Stimulated activated CD8-positive, alpha-beta memory T cell treated with anti-CD3 and anti-CD28 coated beads, Interleukin-12 subunit alpha, Interleukin-12 subunit beta, amount 100 ng/mL, for 24 hours (primary cell): ENCODE data around the gene RBFOX1.

Experiments
- DNase-seq: peaks from one replicate; pipeline ENCODE4 v3.0.0-alpha.2; 2020; ENCODE audit errors: extremely low read depth

The RBFOX1 gene

DNA sequence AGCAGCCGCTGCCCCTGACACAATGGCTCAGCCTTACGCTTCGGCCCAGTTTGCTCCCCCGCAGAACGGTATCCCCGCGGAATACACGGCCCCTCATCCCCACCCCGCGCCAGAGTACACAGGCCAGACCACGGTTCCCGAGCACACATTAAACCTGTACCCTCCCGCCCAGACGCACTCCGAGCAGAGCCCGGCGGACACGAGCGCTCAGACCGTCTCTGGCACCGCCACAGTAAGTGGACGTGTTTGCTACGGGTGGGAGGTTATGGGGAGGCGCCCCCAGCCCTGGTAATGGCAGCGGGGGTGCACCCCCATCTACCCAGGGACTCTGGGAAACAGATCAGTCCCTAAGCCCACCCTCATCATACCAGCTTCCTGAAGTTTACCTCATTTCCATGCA lies 185.5 kb downstream of the RBFOX1 start:
- DNase-seq, result no peak

DNA sequence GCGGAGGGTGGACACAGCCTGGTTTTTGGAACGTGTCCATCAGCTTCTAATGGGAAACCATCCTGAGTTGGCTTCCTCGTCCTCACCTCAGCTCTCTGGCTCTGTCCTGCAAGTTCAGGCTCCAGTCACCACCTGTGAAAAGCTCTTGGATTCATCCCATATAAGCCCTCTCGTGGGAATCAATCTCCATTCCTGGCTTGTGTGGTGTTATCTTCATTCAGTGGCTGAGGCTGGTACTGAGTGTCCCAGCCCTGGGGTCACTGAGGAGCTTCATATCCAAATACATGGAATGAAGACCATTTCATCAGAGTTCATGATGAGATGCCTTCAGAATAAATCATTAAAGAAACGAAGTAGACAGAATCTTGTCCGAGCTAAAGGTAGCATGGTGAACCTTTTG lies 189.2 kb downstream of the RBFOX1 start:
- DNase-seq, result no peak

DNA sequence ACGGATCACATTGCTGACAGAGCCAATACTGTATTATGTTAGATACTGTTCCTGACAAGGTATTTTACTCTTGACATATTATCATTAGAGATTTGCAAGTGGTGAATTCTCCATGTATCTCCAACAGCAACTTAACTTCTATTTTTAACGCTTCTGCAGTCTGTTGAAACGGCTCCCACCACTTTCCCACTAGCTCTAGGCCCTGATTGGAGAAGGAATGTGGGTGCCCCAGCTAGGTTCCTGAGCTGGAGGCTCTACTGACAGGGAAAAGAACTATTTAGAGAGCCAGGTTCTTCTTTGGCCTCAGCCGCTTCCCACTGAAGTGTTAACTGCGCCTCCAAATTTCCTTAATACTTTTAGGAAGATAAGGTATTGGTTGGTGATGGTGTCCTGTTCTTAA lies 191.8 kb downstream of the RBFOX1 start:
- no peak for DNase-seq

DNA sequence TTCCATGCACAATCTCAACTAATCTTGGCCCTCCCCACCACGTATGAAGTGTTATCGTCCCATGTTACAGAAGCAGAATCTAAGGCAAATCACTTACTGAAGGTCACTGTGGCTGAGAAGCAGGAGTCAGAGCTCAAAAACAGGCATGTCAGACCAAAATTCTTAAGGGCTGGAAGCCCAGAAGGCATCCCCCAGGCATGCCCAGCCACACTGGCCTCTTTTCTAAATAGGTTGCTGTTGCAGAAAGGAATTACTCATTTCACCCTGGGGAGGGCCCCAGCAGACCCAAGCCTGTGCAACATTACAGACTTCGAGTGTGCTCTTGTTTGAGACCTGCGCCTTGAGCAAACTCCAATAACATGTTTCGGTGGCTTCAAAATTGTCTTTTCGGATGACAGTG lies 194.1 kb downstream of the RBFOX1 start:
- DNase-seq, result no peak

DNA sequence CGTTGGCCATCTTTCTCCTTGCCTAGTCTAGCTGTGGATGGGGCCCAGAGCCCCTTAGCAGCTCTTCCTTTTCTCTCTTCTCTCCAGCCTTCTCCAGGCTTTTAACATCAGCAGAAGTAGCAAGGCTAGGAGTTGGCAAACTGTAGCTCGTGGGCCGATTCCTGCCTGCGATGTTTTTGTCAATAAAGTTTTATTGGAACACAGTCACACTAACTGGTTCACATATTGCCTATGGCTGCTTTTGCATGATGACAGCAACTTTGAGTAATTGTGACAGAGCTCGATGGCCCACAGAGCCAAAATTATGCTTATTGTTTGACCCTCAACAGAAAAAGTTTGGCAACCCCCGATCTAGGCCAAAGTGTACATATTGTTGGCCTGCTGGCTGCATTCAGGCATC lies 199.9 kb downstream of the RBFOX1 start:
- DNase-seq, result no peak

DNA sequence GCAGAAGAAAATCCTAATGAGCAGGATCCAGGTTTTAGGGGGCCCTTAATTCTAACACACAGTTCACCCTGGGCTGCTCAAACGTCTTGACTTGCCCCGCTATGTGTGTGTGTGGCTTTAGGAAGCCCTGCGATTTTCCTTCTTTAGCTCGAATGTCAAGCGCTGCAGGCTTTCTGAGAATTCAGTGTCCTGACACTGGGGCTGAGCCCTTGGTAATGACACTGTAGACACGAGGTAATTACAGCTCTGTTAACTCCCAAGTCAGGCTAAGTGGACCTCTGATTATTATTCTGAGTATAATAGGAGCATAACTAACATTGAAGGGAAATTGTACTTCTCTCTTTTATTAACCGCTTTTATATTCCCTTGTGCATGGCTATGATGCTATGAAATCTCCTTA lies 202.1 kb downstream of the RBFOX1 start:
- DNase-seq, result no peak

DNA sequence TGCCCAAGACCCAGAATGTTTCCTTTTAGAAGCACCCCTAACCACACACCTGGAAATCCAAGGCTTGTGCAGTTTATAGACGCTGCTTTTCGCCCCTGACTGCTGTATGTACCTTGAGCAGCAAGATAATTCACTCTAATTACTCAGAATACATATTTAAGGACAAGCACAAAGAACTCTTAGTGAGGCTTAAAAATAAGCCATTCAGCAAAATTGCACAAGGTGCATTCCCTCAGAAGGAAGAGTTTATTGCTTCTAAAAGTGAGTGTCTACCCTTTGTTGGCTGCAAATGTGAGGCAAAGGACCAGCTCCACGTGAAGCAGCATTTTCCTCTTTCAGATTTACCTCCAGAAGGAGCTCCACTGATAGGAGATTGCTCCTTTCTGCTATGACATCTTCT lies 208.4 kb downstream of the RBFOX1 start:
- DNase-seq, result no peak

DNA sequence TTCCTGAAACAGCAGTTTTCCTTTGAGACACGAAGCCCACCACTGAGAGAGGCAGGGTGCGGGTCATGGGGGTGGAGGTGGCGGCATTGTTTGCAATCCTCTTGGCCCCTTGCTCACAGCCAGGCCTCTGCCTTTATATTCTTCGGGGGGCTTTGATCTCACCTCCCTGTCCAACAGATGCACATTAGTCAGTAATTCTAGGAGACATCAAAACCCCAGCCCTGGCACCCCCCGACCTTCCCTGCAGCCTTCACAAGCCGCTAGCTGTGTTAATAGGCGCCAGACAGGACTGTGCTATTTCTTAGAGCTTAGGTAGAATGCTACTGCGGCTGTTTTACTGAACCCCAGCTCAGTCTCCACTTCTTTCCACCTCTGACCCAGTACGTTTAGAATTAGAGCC lies 212.6 kb downstream of the RBFOX1 start:
- no peak for DNase-seq

DNA sequence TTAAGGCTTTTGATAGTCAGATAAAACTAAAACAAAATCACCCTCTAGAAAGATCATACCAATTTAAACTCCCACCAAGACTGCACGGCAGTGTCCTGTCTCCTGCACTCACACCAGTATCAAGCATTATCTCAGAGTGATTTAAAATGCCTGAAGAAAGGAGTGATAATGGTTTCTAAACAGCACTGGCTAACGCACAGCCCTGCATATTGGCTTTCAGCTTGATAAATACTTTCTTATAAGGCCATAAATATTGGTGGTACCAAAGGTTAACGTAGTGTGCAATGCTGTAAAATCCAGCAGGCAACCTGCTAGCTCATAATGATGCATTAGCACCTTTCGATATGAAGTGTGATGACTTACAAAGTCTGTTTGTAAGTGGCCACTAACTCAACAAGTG lies 214.3 kb downstream of the RBFOX1 start:
- no peak for DNase-seq

DNA sequence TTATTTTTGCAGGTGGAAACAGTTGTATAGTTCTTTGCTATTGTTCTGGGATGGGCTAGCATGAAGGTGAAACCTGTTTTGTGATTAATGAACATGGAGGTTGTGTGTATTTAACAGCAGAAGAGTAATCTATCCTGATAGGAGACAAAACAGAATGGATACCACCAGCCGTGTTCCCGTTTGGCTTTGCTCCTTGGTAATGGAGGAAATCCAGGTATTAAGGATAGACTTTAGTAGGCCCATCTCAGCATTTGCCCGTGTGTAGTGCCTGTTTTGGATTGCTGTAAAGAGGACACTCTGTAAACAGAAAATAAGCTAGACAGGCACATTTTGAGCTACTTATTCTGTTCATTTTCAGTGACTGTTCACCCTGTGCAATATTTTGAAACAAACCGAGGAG lies 215.1 kb downstream of the RBFOX1 start:
- DNase-seq, result no peak

DNA sequence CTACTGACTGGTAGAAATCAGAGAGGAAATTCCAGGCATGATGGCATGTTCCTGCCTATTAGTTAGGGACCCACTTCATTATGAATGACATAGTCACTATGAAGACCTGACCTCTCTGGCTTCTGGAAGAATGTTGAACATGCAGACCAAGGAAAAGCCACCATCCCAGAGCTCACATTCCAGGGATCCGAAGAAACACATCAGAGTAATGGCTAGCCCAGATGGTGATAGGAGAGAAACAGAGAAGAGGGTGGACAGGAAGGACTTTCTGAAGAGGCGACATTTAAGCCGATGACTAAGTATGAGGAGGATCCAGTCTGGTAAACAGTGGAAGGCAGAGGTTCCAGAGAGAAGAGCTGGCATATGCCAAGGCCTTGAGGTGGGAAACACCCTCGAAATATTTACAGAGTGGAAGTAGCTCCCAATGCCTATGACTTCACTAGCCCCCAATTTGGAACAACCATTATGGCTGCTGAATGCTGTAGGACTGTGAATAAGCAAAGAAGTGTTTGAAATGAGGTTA lies 216.2 kb downstream of the RBFOX1 start:
- no peak for DNase-seq

DNA sequence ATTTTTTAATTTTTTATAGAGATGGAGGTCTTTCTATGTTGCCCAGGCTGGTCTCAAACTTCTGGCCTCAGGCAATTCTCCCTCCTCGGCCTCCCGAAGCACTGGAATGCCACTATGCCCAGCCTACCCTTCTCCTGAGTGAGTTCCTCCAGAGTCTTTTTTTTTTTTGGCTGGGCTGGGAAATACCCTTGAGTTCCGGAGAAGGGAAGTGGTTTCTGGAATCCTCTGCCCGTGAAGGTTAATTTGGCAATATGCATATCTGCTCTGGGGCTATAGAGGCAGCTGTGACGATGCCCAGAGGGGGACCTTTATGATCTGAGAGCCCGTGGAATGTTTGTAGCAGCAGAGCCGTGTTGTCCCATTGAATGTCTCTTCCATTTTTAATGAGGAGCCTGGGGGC lies 217.5 kb downstream of the RBFOX1 start:
- no peak for DNase-seq

DNA sequence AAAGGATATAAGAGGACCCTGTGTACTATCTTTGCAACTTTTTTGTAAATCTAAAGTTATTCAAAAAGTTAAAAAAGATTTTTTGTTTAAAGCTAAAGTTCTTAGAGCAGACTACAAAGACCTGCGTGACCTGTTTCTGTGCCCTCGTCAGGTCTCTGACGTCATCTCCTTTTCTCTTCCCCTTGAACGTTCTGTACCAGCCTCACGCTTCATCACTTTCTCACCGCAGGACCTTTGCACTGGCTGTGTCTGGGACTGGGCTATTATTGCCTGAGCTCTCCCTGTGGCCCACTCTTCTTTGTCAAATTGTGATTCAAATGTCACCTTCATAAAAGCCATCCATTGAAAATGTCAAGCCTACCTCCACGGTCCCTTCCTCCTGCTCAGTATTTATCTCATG lies 222.8 kb downstream of the RBFOX1 start:
- DNase-seq, result no peak

DNA sequence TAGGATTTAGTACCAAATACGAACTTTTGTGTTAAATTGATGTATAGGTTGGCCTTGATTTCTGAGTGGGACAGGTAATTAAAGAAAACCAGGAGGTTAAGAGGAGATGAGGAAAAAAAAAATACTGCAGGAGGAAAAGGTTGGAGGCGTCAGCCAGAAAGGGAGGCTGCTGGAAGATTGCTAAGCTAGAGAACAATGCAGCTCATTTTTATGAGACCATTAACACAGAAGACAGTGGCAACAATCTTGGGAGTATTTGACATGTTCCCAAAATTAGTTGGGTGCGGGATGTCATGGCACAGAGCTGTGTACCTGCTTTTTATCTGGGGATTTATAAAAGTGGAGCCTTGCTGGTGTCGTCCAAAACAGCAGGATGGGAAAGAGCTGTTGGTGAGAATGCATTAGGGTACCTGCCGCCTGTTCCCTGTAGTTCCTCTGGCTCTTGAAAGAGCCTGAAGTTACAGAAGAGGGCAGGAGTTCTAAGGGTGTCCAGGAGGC lies 229.3 kb downstream of the RBFOX1 start:
- DNase-seq, result no peak

DNA sequence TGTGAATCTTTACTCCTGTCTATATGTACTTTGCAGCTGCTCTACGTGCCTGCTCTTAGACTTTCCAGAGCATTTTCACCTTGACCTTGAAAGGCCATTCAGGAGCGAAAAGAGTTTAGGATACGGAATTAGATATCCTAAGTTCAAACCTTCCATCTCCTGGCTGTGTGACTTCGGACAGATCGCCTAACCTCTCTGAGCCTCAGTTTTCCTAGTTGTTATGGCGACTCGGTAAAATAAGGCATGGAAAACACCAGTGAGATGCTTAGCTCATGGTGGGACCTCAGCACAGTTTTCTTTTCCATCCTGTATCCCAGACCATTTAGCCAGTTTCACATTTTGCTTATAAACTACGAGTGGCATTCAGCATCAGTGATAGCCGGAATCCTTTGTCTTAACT lies 233.7 kb downstream of the RBFOX1 start:
- no peak for DNase-seq

DNA sequence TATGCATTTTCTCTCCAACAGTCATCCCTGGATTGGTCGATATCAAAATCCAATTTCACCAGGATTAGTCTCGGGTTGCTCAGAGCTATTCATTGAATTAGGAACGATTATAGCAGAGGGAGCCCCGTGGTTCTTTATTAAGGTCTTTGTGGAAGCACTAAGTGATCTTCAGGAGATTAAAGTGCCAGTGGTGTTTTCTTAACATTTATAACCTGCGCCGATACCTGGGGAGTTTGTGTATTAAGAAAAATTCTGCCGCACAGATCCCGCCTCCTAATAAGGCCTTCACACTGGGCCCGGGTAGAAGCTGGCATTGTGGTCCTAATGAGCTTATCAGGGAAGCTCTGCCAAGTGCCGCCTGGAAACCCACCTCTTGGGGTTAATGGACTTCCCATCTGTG lies 238.7 kb downstream of the RBFOX1 start:
- no peak for DNase-seq

DNA sequence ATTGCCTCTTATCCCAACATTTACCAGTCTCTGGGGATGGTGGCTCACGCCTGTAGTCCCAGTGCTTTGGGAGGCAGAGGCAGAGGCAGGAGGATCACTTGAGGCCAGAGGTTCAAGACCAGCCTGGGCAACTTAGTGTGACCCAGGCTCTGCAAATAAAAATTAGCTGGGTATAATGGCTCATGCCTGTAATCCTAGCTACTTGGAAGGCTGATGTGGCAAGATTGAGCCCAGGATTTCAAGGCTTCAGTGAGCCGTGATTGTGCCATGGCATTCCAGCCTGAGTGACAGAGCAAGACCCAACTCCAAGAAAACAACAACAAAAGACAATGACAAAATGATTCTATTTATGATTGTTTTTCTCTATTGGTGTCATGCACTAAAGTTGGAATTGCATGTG lies 244.9 kb downstream of the RBFOX1 start:
- no peak for DNase-seq

DNA sequence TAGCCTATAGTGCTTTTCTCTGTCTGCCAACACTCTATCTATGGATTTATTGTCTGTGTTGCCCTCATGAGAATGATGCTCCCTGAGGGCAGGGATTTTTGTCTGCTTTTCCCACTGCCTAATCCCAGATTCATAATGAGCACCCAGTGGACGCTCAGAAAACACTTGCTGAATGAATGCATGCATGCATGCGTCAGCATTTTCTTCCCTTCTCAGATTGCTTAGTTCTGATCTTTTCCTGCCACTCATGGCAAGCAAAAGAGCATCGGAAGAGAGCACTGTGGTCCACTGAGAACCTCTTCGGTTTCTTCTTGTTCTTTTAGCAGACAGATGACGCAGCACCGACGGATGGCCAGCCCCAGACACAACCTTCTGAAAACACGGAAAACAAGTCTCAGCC lies 246.8 kb downstream of the RBFOX1 start:
- DNase-seq, result no peak

DNA sequence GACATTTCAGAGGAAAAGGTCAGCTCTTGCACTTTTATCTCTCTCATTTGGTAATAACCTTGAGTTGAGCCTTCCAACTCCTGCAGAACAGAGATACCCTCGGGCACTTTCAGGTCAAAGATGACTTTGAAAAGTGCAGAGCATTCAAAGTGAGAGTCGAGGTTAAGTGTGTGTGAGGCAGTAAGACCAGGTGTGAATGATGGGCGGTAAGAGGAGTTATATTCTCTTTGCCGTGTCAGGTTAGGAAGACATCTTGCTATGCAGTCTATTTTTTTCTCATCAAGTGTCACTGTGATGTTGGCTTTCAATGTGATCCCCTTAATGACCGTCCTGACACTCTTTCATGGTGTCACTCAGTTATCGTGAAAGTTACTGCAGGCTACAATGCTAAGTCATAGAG lies 248.5 kb downstream of the RBFOX1 start:
- DNase-seq, result no peak

DNA sequence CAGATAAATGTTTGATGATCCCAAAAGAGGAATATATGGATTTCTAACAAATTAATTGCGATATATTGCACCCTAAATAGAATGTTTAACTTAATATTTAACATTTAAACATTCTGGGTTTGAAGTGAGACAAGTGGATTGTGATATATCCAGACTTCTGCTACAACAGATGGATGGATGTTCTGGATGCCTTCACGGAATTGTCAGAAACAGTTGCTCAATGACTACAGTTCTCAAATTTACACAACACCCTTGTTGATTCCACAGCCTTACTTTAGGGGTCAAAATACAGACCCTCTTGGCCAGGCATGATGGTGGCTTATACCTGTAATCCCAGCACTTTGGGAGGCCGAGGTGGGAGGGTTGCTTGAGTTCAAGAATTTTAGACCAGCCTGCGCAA lies 250.8 kb downstream of the RBFOX1 start:
- DNase-seq, result no peak

DNA sequence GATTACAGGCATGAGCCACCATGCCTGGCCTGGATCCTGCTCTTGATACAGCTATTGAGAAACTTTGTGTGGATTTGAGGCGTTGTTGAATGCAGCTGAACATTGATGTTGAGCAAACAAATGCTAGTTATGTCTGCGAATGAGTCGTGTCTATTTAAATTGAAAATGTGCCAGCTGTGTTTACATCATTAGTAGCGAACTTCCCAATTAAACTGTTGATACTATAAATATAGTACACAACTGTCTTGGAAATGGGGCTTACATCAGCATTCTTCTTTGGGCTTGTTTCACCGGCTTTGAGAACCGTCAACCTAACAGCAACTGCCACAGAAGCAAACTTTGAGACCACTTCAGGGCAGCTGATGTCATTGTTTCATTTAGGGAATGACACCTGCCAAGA lies 251.9 kb downstream of the RBFOX1 start:
- DNase-seq, result no peak

DNA sequence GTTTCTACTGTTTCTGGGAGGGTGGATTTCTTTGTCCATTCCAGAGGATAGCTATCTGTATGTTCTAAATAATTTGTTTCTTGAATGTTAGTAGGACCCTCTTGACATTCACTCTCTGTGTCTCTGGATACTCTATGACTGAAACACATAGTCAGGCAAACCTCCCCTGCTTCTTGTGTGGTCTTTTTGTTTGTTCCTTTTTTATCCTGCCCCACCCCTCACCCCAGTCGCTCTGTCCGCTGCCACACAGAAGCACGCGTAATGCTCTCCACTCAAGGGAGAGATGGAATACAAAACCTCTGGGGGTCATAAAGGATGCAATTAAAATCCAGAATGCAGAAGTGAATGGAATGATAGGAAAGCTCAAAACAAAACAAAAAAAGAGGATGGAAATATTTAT lies 253.1 kb downstream of the RBFOX1 start:
- DNase-seq, result no peak

DNA sequence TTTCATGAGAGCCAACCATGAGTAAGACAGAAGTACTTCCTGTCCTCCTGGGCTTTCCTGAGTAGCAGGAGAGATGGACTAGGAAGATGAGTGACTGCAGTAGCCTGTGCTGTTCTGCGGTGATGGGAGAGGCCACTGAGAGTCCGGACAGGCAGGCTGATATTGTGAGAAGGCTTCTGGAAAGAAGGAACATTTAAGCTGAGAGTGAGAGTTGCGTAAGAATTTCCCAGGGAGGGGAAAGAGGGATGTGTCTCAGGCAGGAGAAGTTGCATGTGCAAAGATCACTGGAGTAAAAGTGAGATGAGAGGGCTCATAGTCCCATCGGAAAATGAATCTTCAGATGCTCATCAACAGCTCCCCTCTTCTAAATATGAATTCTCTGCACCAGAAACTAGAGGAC lies 258.3 kb downstream of the RBFOX1 start:
- no peak for DNase-seq

DNA sequence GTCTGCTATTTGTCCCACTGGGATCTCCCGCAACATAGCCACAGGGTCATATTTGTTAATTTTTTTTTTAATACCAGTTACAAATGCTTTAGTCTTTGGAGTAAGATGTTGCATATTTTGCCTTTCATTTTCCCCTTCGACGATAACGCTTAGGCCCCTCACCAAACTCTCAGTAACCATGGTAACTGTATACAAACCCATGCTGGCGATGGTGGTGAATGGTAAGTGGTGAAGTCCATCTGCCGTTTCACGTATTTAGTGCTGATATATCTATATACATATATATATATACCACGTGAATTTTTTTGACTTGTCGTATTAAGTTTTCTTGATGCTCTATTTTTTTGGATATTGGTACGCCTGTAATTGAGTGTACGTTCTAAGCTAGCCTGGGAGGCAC lies 263.7 kb downstream of the RBFOX1 start:
- no peak for DNase-seq

DNA sequence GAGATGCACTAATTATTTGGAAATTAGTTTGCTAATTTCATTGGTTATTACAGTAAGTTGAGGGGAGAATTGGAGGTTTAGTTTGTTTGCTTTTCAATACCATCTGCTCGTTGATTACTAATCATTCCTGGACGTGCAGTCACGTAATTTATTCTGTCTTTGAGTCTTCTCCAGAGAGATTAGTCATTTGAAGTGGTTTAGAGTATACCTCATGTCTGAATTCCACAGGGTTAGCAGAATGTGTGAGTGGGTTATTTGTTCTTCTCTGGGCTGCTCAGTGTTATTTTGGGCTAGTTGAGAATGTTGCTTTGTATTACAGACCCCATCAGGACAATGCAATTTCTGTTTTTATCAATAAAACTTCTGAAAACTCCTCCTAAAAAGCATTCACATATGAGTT lies 265.0 kb downstream of the RBFOX1 start:
- DNase-seq, result no peak
